NCI-H524 (cell line): ENCODE data around the gene MTFR2.

ENCODE experiments used
- DNase-seq, 2 experiments: peaks; one replicate each; lab custom pipeline; 2025; lab: John Stamatoyannopoulos, UW

MTFR2 gene

DNA sequence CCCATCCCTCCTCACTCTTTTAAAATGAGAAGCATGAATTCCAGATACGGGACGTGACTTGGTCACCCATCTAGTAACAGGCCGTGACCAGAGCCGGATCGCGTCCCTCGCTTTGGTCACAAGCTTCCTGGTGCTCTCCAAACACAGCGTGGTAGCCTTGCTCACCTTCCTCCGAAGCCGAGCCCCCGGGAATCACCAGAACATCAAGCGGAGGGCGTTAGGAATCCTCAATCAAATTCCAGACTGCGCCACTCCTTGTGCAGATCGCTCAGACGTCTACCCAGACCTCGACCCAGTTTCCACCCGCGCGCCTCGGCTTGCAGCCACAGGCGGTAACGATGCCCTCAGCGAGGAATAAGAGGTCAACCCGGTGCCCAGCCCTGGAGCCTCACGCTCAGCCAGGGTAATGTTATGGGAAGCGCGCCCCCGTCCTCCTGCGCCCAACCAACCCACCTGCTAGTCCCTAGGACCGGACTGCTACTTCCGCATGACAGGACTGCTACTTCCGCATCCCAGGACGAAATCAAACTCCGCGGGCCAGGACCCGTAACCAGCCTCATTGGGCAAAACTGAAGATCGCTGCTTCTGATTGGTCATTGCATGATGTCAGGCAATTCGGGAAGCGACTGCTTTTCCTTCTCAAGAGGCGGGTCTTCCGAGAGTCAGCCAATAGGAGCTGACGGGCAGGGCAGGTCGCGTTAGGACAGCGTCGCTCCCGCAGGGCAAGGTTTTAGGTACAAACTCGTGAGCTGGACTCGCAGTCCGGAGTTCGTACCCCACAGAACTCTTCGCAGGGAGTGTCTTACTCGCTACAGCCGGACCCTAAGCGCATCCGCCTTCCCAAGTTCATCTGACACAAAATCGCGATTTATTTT lies at the start of gene MTFR2:
TSS of gene MTFR2 (minus strand) at position 501 of the 875 bp plus-strand sequence. CDS start 1,212 bp downstream, outside the sequence.
- peak; percentile 99 to 100 for DNase-seq

GRCh38 chr6:136294621-136295020 lies 44.5 kb upstream of the MTFR2 start:
- no peak for DNase-seq

DNA sequence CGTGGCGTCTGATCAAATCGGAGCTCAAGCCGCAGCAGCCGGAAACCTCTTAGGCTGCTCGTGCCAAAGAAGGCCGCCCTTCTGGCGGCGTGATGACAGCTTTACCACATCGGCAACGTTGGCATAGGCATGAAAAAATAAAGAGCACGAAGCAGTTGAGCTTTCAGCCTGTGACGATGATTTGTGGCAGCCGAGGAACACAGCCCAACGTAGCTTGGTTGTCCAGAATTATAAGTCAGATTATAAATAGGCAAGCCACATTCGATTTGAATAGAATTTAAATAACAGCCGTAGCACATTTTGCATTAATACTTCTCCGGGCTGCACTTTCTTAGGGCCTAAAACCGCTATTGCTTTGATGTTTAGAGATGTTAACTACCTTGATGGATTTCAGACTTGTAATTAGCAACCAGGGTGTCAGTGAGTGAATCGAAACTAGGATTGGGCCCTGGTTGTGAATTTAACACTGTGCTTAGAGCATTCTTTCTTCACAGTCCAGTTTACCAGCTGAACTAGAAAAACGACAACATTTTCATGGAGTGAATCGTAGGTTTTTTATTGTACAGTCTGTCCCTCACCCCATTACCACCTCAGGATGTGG lies 40.4 kb upstream of the MTFR2 start:
- DNase-seq: peak; percentile 55 to 88

DNA sequence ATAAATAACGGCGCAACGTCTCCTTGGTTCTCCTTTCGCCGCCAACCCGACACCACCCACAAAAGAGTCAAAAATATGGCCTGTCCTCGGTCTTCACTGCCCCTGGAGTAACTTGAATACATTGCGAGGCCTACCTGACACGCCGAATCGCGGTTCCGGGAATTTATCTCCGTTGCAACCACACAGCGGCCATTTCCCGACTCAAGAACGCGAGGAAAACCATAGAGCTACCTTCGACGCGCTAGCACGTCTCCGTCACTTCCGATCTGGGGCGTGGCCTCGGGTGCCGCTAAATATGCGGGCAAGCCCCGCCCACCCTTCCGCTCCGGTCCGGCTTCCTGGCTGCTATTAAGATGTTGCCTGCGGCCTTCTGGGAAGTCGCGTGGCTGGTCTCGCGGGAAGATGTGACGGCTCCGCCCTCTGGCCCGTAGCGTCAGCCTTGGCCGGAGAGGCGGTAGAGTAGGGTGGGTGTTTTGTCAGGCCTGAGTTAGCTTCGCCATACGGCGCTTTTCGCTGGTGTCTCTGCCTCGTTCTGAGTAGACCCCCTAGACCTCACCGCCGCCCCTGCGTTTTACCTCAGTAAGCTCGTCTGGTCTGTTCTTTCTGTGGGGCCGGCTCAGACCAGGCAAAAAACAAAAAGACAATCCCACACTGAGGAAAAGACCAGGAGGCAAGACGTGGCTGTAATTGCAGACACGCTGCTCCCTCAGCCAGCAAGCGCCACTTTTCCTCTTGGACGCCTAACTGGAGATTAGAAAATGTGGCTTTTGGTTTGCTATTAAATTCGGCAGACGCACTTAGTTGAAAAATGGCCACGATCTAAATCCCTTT lies 39.7 kb upstream of the MTFR2 start, which contains the start of gene BCLAF1:
TSS of gene BCLAF1 (minus strand) at position 268 of the 831 bp plus-strand sequence. CDS start 9,980 bp downstream, outside the sequence.
- peak; percentile 99 to 100 for DNase-seq

DNA sequence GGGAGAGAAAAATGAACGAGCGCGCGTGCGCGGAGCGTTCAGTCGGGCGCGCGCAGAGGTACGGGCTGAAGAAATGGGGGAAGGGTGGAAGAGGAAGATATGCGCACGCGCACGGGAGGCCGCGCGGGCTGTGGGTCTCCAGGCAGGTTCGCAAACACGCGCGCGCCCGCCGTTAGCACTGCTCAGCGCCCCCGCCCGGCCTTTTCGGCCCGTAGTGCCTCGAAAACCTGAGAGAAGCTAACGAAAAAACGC lies 39.1 kb upstream of the MTFR2 start:
- peak; percentile 88 to 95 for DNase-seq

- peak; percentile 67 to 70 for DNase-seq
These were observed 38.6 kb upstream of the MTFR2 start for GRCh38 chr6:136288566-136289326.

- no peak for DNase-seq
These were observed 34.8 kb upstream of the MTFR2 start for GRCh38 chr6:136284909-136285308.

DNA sequence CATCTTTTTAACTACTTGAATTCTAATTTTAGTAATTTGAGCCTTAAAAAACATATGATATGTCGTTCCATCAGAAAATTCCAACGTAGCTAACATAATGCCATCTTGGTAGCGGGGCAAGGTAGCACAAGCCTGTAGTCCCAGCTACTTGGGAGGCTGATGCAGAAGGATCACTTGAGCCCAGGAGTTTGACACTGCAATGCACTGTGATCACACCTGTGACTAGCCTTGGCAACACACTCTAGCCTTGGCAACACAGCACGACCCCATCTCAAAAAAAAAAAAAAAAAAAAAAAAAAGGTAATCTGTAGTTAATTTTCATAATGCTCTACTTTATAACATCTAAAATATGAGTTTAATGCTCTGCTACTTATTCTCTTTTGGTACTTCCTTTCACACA lies 32.8 kb upstream of the MTFR2 start:
- no peak for DNase-seq

DNA sequence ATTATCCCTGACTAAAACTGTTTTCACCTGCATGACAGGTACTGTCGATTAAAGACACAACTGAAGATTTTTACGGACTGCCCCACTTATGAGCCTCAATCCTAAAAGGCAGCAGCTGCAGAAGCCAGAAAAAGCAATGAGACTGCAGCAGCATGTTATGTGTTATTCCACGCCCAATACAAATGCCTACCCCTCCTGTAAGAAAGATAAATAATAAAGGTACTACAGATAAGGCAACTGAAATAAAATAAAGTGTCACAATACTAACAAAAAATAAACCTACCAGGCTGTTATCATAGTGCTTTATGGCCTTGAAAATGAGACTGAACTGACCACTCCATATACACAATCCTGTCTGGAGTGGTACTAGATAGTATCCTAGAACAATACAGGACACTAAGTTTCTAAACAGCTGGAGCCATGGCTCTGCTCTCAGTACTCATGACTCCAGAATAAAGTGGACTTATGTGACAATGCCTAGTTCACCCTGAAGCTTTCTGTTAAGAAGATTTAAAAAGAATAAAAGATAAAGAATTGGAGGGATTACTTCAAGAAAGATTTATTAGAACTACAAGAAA lies 30.0 kb upstream of the MTFR2 start:
- DNase-seq: no peak

GRCh38 chr6:136274062-136274461 lies 24.0 kb upstream of the MTFR2 start:
- no peak for DNase-seq

DNA sequence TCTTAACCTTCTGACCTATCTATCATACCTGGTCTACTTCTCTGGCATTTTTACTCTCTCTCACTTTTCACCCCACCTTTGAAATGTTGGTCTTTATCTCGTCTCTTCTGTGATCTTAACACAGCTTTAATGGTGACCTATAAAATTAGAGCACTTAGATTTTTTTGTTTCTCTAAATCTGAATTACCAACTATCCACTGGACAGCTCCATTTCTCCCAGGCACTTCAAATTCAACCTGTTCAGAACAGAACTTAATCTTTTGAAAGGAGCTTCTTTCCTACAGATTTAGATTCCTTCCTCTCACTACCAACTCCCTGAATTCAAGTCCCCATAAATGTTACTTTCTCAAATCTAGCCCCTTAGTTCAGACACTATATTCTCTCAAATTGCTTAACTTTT lies 15.0 kb upstream of the MTFR2 start:
- no peak for DNase-seq

- DNase-seq: no peak
These were observed 12.8 kb upstream of the MTFR2 start for GRCh38 chr6:136262940-136263339.

- peak in 1 of 2 experiments; percentile 28 for DNase-seq
These were observed 4.8 kb upstream of the MTFR2 start for GRCh38 chr6:136254851-136255466.

- DNase-seq: peak in 1 of 2 experiments; percentile 12
These were observed 3.6 kb upstream of the MTFR2 start for GRCh38 chr6:136253734-136254133.

GRCh38 chr6:136252441-136252840 lies 2.3 kb upstream of the MTFR2 start:
- no peak for DNase-seq

DNA sequence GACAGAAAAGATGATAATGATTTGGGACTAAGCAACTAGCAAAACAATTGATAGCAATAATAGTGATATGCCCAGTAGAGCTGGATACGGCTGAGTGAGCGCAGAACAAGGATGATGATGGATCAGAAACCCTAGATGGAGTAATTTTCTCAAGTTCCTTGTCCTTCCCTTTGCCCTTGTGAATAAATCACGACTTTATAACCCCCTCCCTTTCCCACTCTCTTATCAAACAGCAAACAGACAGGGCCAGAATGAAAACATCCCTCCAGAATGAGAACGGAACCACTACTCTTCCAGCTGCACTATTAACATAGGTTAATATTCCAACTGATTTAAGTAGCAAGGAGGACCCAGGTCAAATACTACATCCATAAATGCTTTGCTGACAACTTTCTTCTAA lies 1.3 kb upstream of the MTFR2 start:
- peak in 1 of 2 experiments; percentile 19 for DNase-seq

DNA sequence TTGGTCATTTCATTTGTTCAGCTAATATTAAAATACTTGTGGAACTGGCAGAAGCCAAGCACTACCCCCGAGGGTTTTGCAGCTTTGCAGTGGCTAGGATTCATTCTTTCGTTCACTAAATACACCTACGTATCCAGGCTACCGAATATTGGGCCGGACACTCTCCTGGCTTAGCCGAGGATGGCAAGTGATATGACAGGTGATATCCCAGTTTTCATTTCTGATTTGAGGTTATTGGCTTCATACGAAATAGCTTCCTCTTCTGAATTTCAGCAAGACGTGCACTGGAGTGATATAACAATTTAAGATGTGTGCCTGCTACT lies 536 bp upstream of the MTFR2 start:
- no peak for DNase-seq

GRCh38 chr6:136249336-136249735 lies 775 bp downstream of the MTFR2 start:
- DNase-seq: peak in 1 of 2 experiments; percentile 30

DNA sequence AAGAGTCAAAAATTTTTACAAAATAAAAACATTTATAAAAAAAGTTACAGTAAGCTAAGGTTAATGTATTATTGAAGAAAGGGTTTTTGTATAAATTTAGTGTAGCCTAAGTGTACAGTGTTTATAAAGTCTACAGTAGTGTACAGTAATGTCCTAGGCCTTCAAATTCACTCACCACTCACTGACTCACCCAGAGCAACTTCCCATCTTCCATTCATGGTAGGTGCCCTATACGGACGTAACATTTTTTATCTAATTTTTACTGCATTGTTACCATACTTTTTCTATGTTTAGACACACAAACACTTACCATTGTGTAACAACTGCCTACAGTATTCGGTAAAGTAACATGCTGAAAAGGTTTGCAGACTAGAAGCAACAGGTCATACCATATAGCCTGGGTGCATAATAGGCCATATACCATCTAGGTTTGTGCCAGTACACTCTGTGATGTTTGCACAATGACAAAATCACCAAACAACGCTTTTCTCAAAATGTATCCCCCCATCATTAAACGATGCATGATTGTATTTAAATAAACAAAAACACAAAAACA lies 6.0 kb downstream of the MTFR2 start:
- DNase-seq: no peak

DNA sequence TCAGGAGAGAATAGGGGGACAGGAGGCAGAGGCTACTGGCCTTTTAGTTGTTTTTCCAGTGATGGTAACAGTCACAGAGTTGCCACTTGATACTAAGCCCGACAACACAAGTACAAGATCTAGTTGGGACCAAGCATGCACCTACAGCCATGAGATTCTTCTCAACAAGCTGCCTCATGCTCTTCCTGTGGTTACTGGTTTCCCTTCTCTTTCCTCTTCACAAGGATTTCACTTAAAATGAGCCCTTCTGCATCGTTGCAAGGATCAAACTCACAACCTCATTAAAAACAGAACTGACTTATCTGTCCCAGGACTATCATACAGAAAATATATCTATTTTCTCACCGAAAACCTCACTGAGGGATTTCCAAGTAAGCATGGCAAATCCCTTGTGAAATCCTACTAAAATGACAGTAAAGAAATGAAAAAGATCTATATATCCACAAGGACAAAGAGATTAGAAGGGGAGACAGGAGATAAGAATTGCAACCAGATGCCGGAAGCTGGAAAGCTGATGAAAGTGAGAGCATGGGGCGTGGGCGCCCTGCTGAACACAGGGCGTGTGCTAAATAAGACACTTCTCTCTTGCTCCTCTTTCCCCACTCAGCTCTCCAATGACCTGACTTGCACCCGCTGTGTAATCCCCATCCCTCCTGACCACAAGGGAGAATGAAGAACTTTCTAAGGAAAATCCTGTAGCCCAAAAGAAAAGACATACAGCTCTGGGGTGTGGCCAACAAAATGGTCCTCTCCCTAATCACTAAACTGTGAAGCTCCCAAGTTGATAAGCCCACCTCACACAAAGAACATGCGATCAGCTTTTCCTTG lies 13.4 kb downstream of the MTFR2 start:
- DNase-seq: no peak
